IPS DF 6.9 (cell line): Measurements from ENCODE around the gene IER3.
"Not testable (repeated sequence)": the region's sequence is repeated elsewhere in the genome, so short reads cannot be mapped to it uniquely, and the experiment has no call there.

Experiments used
- DNase-seq: peaks from one replicate; pipeline ENCODE4 v3.0.0-alpha.2; 2013; ENCODE audit warnings: low read depth, low spot score
- H3K27ac ChIP-seq: one replicate; pipeline ENCODE4 v1.5.1; 2013; ENCODE audit warnings: low read length, control low read depth
- H3K27me3 ChIP-seq: 2 replicates; pipeline ENCODE4 v1.6.1; 2013; ENCODE audit warnings: mild to moderate bottlenecking, low read length; ENCODE audit not compliant: control insufficient read depth, insufficient read depth
- H3K36me3 ChIP-seq: 2 replicates; pipeline ENCODE4 v1.6.1; 2013; ENCODE audit warnings: low read length; ENCODE audit not compliant: control insufficient read depth, insufficient read depth
- H3K4me1 ChIP-seq: 2 replicates; pipeline ENCODE4 v1.6.1; 2013; ENCODE audit warnings: low read length; ENCODE audit not compliant: control insufficient read depth, insufficient read depth
- H3K4me3 ChIP-seq: 2 replicates; pipeline ENCODE4 v1.5.1; 2013; ENCODE audit warnings: mild to moderate bottlenecking, low read length
- H3K9me3 ChIP-seq: 2 replicates; pipeline ENCODE4 v1.6.1; 2013; ENCODE audit warnings: low read length, inconsistent platforms; ENCODE audit not compliant: control insufficient read depth, insufficient read depth
- WGBS: extraction: QIAGEN DNeasy Blood & Tissue Kit; methylation state at CpG from one replicate; pipeline ENCODE4 v1.1.7; 2013; ENCODE audit warnings: mixed read lengths, missing lambda C conversion rate; ENCODE audit not compliant: insufficient read length, insufficient coverage; 5-methylcytosine and 5-hydroxymethylcytosine counted together

The IER3 gene

GRCh38 chr6:30722025-30722279 lies 22.4 kb downstream of the IER3 start:
- DNase-seq, H3K27me3 ChIP-seq, H3K27ac ChIP-seq, H3K9me3 ChIP-seq, H3K4me1 ChIP-seq: not testable (repeated sequence)
- no CpG with 5 or more reads among the region's 10 CpGs for WGBS
- Histone ChIP-seq H3K36me3 (peaks cover 32% of the 10 kb centered on the region), H3K4me3 (peak overlapping the region; percentile 84; the same call in 1 of the 2 replicates)

GRCh38 chr6:30721198-30722024 lies 22.9 kb downstream of the IER3 start:
- Histone ChIP-seq H3K4me3 (peak overlapping the region; percentile 84), H3K36me3 (peaks cover 32% of the 10 kb centered on the region), H3K4me1 (0 out of 2 replicates have a peak, but pooled peaks cover 2% of the 10 kb centered on the region), H3K9me3 (no peaks in the 10 kb centered on the region), H3K27me3 (no peaks in the 10 kb centered on the region), H3K27ac (no peak overlapping the region)
- no CpG with 5 or more reads among the region's 71 CpGs for WGBS
- no peak for DNase-seq

GRCh38 chr6:30720738-30721197 lies 23.6 kb downstream of the IER3 start:
- peaks cover 32% of the 10 kb centered on the region for H3K36me3 ChIP-seq
- no peaks in the 10 kb centered on the region for H3K9me3 ChIP-seq
- peak overlapping the region; percentile 84 for H3K4me3 ChIP-seq
- H3K27ac ChIP-seq, result no peak overlapping the region
- no CpG with 5 or more reads among the region's 29 CpGs for WGBS
- no peaks in the 10 kb centered on the region for H3K27me3 ChIP-seq
- DNase-seq, result no peak
- 0 out of 2 replicates have a peak, but pooled peaks cover 2% of the 10 kb centered on the region for H3K4me1 ChIP-seq

GRCh38 chr6:30719791-30720737 lies 24.3 kb downstream of the IER3 start, which contains the start of gene TUBB:
Gene TUBB, plus strand, starts transcription at chr6:30720352. Its CDS starts 155 bp downstream, at chr6:30720507.
- no CpG with 5 or more reads among the region's 38 CpGs for WGBS
- H3K4me3 ChIP-seq, result peak within 1 kb of the TSS; percentile 84
- H3K27ac ChIP-seq, result no peak within 1 kb of the TSS
- no peaks in the 10 kb centered on the region for H3K9me3 ChIP-seq
- no peaks in the 10 kb centered on the region for H3K27me3 ChIP-seq
- DNase-seq, result peak; percentile 95
- H3K4me1 ChIP-seq, result 0 out of 2 replicates have a peak, but pooled peaks cover 2% of the 10 kb centered on the region
- H3K36me3 ChIP-seq, result peaks cover 32% of the 10 kb centered on the region

GRCh38 chr6:30719356-30719755 lies 25.0 kb downstream of the IER3 start:
- H3K27me3 ChIP-seq, result no peaks in the 10 kb centered on the region
- peak overlapping the region; percentile 44; the same call in 1 of the 2 replicates for H3K4me3 ChIP-seq
- no peaks in the 10 kb centered on the region for H3K9me3 ChIP-seq
- H3K36me3 ChIP-seq, result peaks cover 25% of the 10 kb centered on the region
- WGBS, result no CpG with 5 or more reads among the region's 8 CpGs
- H3K4me1 ChIP-seq, result 0 out of 2 replicates have a peak, but pooled peaks cover 2% of the 10 kb centered on the region
- DNase-seq, result no peak
- no peak overlapping the region for H3K27ac ChIP-seq

GRCh38 chr6:30717845-30718720 lies 26.3 kb downstream of the IER3 start:
- Histone ChIP-seq H3K4me3 (peak overlapping the region; percentile 59; the same call in 1 of the 2 replicates), H3K36me3 (peaks cover 13% of the 10 kb centered on the region)
- H3K27me3 ChIP-seq, H3K9me3 ChIP-seq, H3K27ac ChIP-seq, H3K4me1 ChIP-seq, DNase-seq: not testable (repeated sequence)
- no CpG with 5 or more reads among the region's 37 CpGs for WGBS

- peak; percentile 99 for DNase-seq
These were observed 27.1 kb downstream of the IER3 start, which contains the start of gene MDC1 for GRCh38 chr6:30717129-30717844. Gene MDC1, minus strand, starts transcription at chr6:30717281. Its CDS starts 2,106 bp downstream, at chr6:30715175.

GRCh38 chr6:30716879-30717128 lies 27.5 kb downstream of the IER3 start:
- no peaks in the 10 kb centered on the region for H3K4me1 ChIP-seq
- no CpG with 5 or more reads among the region's 8 CpGs for WGBS

More at GRCh38 chr6:30717129-30717844, 27.1 kb downstream of the IER3 start, which contains the start of gene MDC1:
- Histone ChIP-seq H3K4me3 (peak within 1 kb of the TSS; percentile 59; the same call in 1 of the 2 replicates), H3K4me1 (no peaks in the 10 kb centered on the region), H3K9me3 (no peaks in the 10 kb centered on the region), H3K27me3 (no peaks in the 10 kb centered on the region), H3K27ac (no peak within 1 kb of the TSS), H3K36me3 (peaks cover 14% of the 10 kb centered on the region)
- no CpG with 5 or more reads among the region's 48 CpGs for WGBS

GRCh38 chr6:30714263-30714662 lies 30.1 kb downstream of the IER3 start:
- Histone ChIP-seq H3K4me1 (no peaks in the 10 kb centered on the region), H3K27ac (no peak overlapping the region), H3K4me3 (no peak overlapping the region), H3K27me3 (no peaks in the 10 kb centered on the region), H3K9me3 (no peaks in the 10 kb centered on the region), H3K36me3 (peaks cover 19% of the 10 kb centered on the region)
- no CpG with 5 or more reads among the region's 1 CpG for WGBS
- no peak for DNase-seq

More at GRCh38 chr6:30716879-30717128, 27.5 kb downstream of the IER3 start:
- Histone ChIP-seq H3K9me3 (no peaks in the 10 kb centered on the region), H3K27ac (no peak overlapping the region), H3K4me3 (peak overlapping the region; percentile 56; the same call in 1 of the 2 replicates), H3K27me3 (no peaks in the 10 kb centered on the region), H3K36me3 (peaks cover 15% of the 10 kb centered on the region)
- DNase-seq, result no peak
